NCI-H82 (cell line): ENCODE data around the gene AK5.

Source experiments
- DNase-seq: peaks from one replicate; lab custom pipeline; 2025; lab: John Stamatoyannopoulos, UW

Gene AK5

DNA sequence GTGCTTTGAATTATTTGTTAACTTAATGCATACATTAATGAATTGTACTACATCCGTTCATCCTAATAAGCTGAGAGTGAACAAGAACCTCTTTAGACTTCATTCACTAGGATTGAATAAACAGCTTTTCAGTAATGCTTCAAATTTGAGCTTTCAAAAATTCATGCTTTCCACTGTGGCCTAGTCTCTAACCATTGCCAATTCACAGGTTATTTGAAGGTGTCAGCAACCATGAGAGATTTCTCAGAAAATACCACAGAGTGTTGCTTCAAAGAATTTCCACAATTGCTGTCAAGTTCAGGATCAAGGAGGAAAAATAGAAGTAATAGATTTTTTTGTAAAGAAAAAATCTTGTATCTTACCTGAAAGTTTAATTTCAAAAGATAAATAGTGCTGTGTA lies 72.7 kb downstream of the AK5 start:
- no peak for DNase-seq

DNA sequence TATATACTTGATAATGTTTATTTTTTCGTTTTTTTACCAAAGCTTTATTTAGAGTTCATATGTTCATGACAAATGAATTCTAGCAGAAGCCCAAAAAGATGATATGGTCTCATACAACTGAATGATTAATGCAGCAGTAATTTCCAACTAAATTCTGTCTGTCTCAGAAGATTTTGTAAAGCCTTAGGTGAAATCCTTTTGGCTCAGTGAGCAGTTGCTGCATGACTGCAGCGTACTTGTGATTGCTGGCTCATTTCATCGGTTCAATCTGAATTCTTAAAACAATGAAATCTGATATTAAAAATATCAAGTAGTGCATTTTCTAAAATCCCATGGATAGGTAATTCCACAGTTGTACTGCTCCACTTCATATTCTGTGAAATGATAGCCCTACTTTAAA lies 73.2 kb downstream of the AK5 start:
- DNase-seq, result no peak

DNA sequence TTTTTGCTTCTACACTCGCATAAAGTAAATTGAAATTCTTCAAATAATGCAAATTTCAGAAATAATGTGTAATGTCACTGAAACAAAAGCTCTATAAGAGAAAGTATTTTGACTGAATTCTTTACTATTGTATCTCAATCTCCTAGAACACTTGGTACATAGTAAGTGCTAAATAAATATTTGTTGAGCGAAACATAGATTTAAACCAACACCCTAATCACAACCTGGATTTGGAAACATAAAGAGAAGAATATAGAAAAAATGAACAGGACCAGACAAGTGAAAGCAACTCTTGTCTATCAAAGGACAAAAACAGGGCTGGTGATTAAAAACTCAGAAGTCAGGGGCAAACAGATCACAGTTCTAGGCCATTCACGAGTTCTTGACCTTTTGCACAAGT lies 74.3 kb downstream of the AK5 start:
- DNase-seq, result no peak

DNA sequence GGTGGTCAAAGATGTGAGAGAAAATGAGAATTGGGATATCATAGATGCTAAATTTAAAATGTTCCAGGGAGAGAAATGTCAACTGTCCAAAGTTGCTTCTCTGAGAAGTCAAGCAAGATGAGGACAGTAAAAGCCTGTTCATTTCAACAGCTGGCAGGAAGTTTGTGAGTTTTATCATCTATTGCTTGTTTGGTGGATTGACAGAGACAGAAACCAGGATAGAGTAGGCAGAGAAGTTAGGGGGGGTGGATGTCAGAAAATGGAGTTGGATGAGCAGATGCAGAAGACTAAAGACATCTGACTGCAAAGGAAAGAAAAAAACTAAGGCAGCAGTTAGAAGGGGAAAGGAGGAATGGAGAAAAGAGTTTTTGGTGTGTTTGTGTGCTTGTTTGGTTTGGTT lies 78.4 kb downstream of the AK5 start:
- DNase-seq, result no peak

DNA sequence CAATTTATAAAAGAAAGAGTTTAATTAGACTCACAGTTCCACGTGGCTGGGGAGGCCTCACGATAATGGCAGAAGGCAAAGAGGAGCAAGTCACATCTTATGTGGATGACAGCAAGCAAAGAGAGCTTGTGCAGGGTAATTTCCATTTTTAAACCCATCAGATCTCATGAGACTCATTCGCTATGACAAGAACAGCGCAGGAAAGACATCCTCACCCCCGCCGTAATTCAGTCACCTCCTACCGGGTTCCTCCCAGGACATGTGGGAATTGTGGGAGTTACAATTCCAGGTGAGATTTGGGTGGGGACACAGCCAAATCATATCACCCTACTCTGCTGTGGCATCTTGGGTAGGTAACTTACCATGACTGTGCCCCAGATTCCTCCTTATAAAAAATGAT lies 79.8 kb downstream of the AK5 start:
- no peak for DNase-seq

DNA sequence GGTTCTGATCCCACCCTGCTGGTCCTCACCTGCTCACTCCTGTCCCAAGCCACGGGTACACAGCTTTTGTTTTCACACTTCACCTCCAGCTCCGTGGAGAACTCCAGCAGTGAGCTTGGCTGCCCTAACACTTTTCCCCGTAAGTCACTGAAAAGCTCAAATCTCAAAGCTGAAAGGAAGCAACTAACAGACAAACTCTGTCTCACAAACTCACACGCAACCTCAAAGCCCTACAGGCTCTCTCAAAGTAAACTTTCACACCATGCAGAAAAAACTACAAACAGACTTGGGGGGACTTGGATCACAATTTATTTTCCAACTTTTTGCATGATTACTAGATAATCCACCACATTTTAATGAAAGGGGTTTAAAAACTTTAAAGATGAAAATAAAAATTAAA lies 88.3 kb downstream of the AK5 start:
- no peak for DNase-seq

DNA sequence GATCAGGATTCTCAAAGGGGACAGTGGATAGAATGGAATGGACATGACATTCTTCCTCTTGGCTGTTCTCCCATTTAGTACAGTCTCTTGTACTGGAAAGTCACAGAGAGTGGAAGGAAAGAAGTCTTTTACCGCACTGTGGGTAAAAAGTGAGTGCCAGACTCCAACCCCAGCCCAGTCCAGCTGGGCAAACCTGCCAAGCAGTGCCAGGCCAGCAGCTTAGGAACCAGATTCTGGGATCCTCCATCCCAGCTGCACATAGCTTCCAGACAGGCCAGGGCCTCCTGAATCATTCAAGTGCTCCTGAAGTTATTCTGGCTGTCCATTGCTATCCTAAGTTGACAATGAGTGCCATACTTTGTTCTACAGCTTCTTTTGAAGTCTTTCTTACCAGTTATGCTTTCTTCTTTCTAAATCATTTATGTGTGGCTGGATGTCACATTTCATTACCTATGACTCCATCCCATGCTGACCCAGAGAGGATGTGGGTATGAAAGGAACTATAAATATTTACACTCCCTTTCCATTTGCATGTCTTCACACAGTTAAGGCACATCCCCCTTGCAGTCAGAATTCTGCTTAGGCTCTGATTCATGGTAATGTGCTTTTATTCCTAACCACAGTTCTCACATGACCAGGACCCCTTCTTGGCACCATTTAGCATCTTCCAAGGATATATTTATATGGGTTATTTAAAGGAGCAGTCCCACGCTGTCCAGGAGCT lies 88.9 kb downstream of the AK5 start:
- no peak for DNase-seq

DNA sequence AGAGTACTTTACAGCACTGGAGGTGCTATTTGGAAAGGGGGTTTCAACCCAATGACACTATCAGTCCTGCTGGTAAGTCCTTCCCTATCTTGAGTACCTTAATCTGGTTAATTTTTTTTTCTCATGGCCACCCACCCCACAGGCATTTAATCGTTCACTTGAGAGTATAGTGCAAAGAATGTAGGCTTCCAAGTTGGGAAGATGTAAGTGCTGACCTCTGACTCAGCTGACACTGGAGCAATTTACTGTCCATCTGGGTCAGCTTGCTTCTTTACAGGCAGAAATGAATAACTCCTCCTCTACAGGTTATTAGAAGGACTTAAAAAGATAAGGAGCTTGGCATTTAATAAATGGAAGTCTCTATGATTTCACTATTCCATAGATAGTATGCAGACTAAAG lies 89.6 kb downstream of the AK5 start:
- DNase-seq, result no peak

DNA sequence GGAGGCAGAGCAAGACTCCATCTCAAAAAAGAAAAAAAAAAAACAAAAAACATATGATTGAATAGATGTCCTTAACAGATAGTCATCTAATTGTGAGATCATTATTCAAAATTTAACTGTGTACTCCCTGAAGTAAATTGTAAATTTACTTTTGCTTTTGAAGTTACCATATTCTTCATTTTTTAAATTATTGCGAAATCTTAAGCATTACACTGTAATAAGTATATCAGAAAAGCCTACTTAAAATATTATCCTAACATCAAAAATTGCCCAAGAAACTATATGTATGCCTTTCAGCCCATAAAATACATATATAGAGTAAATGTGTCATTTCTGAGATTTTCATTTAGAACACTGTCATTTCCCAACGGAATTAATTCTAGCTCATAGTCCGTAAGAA lies 91.9 kb downstream of the AK5 start:
- no peak for DNase-seq

DNA sequence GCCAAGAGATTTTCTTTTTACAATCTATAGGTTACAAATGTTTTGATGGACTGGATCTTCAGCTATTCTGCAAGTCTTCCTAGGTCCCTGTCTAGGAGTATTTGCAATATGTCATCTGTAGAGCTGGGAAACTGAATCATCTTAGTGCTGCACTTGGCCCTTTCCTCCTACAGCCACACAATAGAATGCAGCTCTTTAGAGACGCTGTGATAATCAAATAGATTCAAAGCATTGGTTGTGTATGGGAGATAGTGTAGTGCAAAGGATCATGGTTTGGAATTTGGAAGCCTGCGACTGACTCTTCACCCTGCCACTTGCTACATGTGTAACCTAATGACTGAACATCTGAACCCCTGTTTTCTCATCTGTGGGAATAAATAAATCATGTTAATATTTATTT lies 93.7 kb downstream of the AK5 start:
- no peak for DNase-seq

DNA sequence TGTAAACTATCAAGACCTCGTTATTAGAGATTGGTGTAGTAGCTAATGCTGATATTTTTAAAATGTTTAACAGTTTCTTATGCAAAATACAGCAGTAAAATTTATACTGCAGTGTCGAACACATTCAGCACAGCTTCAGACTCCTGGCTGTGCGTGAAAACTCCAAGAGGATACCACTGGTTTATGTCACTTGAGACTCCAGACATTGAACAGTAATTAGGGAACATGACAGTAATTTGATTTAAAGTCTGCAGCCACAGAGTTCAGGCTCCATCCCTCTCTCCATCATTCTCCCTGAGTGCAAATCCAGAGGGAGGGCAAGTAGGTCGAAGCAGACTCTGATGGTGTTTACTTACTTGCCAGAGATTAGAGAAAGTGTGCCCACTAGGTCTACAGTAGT lies 94.2 kb downstream of the AK5 start:
- DNase-seq, result peak; percentile 46

DNA sequence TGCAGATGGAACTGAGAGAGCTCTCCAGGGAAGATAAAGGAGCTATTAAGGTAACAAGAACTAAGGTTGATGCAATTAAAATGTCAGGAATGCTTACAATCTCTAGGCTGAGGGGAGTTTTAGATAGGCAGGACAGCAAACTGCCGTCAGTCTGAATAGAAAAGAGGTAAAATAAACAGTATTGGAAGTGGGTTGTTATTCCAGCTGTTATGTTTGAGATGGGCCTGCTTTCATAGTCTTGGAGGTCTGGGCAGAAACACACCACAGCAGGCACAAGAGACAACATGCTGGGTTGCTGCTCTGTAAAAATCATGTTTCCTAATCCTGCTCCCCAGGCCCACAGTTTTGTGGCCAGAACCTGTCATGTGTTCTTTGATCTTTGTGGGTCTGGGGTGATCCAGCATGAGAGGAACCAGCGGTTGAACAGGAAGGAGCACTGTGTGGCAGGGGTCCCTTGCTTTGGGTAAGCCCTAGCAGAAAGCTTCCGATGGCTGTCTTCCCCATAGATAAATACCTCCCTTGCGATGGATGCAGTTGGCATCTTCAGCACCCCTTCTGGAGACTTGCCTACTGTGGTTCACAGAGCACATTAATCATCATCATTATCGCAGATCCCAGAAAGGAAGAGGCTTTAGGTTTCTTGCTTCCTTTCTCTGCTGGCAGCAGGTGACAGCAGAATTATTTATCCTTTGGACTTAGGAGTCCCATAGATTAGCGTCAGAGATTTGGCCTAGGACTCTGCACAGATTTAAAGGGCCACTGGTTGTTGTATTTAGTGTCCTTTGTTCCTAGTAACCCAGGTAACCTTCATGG lies 97.1 kb downstream of the AK5 start:
- DNase-seq, result peak; percentile 84

DNA sequence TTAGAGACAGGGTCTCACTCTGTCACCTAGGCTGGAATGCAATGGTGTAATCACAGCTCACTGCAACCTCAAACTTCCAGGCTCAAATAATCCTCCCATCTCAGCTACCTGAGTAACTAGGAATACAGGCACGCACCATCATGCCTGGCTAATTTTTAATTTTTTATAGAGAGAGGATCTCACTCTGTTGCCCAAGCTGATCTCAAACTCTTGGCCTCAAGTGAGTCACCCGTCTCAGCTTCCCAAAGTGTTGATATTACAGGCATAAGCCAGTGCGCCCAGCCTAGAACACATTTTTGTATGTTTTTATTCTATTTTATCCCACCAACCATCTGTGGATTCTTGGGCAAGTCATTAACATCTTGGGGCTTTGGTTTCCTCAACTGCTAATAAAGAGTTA lies 100.5 kb downstream of the AK5 start:
- no peak for DNase-seq

DNA sequence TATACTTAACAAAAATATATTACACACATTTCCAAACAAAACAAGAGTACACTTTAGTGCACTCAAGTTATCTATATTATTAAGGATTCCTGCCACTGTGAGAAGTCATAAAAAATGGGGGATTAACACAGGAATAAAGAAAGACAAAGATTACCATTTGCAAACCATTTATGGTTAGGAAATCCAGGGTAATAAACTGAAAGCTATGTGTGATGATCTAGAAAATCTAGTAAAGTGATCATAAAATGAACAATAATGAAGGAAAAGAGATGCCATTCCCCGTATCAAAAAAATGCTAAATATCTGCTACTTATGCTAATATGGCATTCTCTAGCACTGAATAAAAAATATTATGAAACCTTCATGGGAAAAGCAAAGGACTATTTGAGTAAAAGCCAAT lies 101.4 kb downstream of the AK5 start:
- DNase-seq, result no peak

DNA sequence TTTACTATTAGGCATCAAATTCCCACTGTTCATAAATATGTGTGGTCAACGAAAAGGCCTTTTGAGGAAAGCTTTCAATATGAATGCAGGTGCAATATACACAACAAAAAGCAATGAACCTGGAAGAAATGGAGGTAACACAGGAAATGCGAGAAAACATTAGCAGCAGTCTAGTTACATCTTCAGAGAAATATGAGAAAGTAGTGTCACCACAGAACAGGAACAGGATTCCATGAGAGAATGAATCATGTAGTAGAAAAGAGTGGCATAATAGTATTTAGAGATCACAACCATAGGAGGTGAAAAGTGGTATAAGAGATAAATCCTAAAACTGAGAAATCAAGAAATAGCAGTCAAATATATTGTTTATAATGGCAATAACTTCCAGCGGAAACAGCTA lies 103.7 kb downstream of the AK5 start:
- DNase-seq, result no peak

DNA sequence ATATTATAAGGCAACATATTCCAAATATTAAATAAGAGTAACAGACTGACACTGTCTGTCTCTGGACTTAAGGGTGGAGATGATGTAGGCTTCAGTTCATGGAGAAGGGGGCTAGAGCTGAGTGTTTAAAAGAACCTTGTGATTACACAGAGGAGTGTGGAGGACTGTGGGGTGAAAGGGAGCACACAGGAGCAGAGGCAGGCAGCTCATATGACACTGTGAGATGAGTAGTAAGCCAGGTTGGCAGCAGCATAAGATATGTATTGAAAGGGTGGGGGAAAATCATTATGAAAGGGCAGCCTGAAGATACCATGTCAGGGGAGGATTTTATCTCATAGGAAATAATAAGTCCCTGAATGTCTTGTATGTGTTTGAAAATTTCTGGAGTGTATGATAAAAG lies 104.5 kb downstream of the AK5 start:
- no peak for DNase-seq

DNA sequence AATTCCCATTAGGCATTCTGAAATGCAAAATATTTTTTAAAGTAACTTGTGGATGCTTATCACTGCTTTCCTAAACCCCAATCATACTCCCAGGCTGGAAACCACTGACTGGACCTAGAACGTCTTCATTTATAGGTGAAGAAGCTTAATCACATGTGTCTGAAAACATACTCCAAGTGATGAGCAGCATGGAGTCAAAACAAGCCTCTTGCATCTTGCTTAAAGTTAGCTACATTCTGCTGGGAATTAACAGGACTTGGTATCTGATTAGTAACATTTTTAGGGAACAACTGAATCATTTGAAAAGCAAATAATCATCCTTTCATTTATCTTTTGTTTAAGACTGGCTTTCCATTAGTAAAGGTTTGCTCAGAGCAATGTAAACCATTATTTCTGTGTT lies 105.7 kb downstream of the AK5 start:
- no peak for DNase-seq

DNA sequence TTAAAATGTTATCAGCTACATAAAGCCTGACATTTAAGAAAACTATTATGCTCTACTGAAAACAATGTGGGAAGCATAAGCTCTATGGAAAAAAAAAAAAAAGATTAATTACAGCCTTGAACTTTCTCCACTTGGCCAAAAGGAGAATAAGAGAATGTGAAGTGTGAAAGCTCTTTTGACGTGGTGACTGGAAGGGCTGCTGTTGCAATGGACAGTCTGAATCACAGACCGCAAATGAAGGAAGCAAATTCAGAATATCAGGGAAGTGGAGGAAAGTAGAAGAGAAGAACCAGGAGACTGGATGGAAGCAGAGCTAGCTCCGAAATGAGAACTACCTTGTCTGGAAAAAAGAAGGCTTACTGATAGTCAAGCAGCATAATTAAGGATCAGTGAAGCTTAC lies 106.8 kb downstream of the AK5 start:
- no peak for DNase-seq

DNA sequence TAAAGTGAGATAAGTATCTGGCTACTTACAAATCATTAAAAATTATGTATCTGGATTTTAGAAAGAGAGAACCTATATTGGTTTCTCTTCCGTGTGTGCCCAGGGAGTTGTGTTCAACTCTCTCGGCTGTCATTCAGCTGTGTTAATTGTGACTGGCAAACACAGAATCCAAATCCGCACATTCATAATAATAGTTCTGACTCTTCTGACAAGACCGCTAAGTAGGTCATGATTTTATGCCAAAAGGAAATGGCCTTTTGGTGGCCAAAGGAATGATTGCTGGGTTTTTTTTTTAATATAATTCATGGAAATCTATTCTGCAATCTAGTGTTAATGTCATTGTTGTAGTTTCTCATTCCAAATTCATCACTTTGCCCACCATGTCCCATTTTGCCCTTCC lies 110.7 kb downstream of the AK5 start:
- no peak for DNase-seq

DNA sequence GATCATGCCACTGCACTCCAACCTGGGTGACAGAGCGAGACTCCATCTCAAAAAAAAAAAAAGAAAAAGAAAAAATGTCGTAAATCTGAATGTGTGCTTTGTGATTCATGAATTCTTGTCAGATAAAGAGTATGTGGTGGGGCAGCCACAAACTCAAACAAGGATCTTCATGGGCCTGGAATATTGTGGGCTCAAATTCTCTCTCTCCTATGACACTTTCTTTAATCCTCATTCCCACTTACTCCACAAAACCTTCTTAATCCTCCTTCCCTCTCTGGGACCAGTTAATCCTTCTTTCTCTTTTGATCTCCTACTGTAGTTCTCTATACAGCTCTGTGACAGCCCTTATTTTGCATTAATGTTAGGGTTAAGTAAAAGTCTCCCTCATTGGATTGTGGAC lies 112.3 kb downstream of the AK5 start:
- DNase-seq, result peak; percentile 85

DNA sequence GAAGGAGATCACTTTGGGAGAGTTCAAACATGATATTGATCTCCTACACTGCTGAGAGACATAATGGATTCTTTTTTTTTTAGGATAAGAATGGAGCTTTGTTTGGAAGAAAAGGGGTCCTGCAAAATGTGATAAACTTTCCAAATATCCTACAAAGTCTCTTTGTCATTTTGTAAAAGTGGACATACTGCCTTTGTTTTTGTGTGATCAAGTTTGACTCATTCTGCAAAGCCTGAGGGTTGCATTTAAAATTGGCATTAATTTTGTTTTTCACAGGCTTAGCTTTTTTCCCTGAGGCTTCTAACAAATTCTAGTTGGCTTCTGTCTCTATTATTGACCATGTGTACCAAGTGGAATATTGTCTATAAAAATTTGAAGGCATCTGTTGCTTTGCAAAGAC lies 113.2 kb downstream of the AK5 start:
- no peak for DNase-seq

DNA sequence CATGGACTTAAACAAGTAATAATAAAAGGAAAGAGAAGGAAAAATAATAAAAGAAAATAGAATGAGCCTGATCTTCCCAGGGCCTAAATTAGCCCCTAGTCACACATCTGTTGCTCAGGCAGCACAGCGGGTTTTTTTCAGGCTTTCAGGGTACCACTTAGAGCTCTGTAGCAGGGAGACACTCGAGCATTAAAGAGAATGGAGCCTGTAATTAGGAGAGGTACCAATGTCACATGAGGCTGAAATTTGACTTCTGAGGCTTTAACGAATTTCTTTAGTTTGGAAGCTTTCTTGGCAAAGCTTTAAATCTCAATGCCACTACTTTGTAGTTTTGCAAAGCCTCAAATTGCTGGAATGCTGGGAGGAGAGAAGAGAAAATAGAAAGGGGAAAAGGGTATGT lies 116.3 kb downstream of the AK5 start:
- no peak for DNase-seq

DNA sequence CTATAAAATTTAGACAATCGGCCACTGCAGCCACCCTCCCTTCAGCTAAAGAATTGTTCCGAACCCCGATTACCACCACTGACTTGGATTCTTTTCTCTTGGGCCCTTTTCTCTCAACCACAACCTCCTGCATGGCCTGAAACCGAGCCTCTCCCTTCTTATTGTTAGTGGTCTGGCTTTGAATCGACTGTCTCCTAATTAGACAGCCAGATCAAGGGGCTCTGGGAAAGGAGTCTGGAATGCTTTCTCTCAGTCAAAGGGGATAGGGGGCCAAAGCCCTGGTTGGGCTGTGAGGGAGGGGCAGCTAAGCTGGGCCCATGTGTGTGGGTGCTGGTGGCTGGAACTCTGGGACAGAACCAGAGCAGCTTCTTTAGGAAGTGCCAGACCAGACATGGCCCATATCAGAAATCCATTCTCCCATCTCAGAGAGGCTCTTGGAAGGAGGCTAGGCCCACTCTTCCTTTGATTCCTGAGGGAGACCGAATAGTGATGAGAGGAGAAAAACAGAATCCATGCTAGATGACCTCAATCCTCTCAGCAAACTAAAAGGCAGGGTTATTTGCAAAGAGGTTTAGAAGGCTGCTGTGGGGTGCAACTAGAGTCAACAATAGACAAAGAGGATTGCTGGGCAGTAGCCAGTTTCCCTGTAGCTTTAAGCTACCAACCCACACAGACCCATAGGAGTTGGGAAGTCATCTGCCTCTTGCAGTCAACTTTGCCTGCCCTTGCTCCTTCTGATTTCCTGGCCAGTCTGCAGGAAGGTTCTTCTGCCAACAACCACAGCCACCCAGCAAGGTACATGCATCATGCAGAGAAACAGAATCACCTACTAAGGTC lies 117.6 kb downstream of the AK5 start:
- no peak for DNase-seq
